ENCODE results near the gene CNTNAP5.

CNTNAP5 gene

DNA sequence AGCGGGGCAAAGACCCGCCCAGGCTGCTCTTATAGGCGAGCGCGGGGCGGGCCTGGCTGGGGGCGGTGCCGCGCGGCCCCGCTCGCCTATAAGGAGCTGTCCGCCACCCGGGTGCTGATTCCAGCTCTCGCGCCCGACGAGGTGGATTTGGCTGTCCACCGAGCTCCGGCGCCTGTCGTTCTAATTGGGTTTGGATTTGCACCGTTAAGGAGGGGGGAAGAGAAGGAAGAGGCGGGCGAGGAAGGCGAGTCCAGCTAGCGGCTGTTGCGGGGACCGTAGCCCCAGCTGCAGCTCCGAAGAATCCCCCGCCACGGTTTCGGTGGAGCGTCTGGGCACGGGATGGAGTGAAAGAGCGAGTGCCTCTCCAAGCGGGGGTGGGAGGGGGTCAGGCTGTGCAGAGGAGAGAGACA lies at the start of gene CNTNAP5:
Gene CNTNAP5 (plus strand): TSS at position 117 of the 410 bp plus-strand sequence. CDS start 364 bp downstream, outside the sequence.
- no peak for FAIRE-seq

DNA sequence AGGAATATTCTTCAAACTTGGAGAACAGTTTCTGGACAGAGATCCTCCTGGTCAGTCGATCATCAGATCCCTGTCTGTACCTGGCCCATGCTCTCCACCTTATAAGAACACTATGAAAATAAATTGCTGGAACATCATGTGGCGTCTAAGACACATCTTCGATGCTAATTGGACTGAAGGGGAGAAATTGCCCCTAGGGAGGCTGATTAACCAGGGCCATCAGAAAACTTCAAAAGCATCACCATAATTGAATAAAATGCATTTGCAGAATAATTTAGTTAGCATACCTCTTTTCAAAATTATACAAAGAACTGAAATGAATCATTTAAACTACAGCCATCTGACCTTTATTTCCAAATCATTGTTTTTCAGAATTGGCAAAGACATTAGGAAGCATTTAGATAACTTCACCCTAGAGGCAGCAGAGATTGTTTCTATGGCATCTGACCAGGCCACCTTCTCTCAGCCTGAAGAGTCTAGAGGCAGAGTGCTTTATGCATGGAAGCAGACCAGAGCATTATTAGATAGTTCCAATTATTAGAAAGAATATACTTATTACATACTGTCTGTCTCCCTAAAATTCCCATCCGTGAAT lies 48.9 kb upstream of the CNTNAP5 start:
- no peak for FAIRE-seq

DNA sequence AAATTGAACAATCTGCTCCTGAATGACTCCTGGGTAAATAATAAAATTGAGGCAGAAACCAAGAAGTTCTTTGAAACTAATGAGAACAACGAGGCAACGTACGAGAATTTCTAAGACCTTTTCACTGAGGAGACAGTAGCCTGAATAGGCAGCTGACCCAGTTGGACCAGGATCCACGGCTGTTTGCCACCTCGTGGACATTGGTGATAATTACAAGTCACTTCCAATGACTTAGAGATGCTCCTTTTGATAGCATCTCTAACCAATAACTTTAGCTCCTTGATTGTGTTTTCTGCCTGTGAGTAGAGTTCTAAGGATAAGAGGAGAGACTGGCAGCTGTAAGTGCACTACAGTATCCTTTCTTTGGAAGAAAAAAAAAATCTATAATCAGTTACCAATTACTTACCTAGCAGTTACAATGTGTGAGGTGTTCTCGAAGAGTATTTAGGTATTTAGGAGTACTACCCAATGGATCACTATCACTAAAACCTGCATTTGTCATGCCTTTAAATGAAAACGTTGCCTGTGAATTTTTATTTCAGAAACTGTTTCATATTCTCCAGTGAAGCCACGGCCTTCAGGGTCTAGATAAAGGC lies 31.3 kb upstream of the CNTNAP5 start:
- FAIRE-seq = no peak

DNA sequence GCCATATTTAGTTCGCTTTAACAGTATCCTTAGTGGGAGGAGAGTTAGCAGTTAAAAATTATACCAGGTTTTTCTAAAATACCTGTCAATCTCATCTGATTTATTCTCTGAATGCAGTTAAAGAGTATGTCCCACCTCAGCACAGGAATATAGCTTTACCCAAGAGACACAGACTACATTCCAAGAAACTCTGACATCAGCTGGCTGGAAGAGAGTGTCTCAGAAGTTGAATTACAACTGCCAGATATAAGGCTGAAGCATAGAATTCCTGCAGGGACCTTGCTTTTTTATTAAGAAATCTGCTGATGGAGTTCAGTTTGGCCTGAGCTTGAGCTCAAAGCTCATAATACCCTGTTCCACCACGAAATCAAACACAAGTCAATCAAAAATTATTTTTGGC lies 25.4 kb upstream of the CNTNAP5 start:
- FAIRE-seq = no peak

DNA sequence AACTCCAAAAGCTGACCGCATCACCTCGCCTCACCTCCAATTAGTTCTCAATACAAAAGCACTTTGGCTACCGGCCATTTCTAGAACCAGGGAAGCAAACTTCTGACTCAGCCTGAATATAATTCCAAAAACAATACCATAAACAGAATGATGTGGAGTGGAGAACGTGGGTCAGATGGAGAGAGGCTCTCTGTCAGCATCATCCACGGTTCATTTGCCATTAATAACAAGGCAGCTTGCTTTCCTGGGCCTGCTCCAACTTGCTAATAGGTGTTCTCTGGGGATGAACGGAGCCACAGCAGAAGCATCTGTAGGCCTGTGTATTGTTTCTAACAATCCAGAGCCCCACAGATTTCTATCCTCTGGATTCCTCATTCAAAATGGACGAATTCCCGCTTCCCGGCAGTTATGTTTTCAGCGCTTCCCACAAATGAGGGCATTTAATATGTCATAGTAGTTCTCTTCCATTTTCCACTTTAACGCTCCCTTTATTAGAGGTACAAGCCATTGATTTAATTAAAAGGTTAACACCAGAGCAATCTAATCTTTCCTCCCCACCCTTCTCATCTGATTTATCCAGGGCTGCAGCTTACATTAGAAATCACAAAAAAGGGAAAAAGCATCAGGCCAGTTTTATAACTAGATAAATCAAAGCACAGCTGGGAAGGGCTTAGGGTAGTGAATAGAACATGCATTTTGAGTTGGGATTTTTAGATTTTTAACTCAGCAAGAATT lies 23.2 kb upstream of the CNTNAP5 start:
- no peak for FAIRE-seq

DNA sequence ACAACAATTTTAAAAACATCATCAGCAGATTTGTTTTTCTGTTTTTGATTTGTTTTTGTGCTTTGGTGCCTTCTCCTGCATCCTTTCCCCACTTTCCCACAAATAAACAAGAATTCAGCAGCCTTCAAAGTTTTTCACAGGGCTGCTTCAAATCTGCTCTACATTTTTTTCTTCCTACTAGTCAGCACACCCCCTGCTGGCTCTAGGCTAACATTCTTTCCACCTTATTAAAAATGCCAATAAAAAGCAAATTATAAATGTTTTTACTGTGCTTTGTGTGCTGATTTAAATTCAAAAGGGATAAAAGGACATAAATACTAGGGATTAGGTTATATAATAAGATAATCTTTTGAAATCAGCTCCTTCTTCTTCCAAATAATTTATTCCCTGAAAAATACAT lies 6.2 kb upstream of the CNTNAP5 start:
- FAIRE-seq = no peak

DNA sequence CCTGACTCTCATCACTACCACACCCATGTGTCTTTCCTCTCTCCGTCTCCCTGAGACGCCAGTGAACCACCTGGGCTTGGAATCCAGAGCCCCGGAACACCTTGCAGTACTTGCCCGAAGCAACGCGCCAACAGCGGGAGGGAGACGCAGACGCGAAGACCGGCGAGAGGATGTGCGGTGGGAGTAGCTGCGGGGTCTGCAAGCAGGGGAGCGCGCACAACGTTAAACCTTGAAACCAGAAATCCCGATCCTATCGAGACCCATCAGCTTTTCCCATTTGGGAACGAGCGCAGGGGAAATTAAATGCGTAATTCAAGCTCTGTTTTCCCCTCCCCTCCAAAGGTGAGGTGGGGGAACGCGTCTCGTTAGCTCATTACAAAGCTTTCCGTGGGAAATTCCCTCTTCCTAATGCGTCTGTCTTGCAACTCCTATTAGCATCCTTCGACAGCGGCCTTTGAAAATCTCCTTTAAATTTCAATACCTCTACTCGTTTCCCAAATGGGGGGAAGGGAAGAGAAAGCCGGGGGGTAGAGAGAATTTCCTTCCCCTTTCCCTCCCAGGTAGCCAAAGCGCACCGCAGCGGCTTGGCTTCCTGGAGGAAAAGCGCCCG lies 421 bp upstream of the CNTNAP5 start:
- no peak for FAIRE-seq

DNA sequence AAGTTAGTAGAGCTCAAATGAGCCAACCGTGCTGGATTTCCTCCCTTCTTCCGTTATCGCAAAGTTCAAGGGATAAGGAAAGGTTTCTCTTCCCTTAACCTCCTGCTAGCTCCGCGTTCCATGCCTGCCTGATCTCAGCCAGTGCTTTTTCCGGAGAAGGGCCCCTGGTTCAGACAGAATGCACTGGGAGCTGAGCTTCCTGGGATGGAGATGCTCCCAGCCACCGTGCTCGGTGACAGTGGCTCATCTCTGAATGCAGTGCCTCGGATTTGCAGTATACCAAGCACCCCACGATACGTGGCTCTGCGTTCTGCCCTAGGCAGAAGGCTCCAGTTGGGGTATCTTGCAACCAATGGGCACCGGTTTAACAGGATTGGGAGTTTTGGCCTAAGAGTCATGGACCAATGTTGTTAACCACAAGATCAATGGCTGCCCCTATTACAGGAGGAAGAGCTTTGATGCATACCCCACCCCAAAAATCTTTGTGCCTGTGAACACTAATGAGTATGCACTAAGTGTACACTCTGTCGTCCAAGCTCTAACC lies 876 bp downstream of the CNTNAP5 start:
- no peak for FAIRE-seq

DNA sequence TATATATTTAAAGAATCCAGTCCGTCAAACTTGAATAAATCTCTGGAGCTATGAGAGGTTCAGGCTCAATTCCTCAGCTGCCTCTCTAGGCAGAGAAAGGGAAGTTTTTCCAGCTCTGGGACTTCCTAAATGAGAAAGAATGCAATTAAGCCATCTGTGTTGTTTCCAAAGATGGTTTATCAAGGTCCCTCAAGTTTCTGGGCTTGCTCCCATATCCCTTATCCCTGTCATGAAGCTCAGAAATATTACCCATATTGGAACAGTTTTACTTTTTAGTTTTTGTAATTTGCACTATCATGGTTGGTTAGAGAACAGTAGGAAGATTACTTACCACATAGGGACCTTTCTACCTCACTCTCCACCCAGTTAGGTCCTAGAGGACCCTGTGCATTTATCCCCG lies 1.4 kb downstream of the CNTNAP5 start:
- no peak for FAIRE-seq

DNA sequence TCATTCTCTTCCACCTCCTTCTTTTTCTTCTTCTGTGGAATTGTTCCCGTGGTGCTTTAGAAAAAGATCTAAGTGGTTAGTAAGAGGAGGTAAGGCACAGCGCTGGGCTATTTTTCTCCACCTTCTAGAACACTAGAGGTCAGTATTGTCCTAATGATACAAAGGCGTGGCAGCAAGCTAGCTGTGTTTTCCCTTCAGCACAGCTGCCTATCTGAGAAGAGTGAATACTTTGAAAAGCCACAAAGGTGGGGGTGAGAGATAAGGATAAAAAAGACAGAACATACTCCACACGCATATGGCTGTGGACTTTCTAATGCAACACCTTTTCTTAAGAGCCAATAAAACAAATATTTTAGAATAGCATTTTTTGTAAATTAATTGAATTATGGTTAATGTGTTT lies 2.1 kb downstream of the CNTNAP5 start:
- no peak for FAIRE-seq

DNA sequence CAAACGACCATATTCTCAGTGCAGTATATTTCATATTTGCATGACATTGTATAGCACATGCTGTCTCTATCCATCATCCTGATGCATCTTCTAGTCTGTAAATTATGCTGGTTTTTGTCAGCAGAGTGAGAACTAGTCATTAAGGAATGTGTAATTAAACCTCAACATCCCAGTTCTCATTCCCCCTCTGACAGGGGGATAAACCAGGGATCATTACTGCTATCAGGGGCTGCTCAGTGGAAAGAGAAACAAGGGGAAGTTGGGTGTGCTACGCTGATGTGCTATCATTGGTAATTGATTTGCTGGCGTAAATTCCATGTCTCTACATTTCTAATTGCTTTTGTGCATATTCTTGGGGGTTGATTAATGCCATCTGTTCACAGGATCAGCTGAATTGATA lies 7.7 kb downstream of the CNTNAP5 start:
- FAIRE-seq = no peak

DNA sequence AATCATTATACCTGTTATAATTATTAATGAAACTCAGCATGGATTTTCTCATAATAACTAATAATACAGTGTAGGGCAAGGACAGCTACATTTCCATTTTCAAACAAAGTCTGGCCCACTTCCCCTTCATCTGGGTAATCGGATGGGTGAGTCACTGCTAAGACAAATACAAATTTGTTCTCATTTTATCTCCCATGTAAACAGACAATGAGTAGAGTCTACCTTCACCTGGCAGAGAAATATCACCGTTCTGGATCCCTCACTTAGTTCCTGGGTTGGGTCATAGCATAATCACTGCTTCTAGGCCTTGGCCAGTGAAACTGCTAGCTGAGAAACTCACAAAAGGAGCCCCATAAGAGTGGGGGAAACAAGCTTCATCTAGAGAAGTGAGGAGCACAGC lies 9.2 kb downstream of the CNTNAP5 start:
- no peak for FAIRE-seq

DNA sequence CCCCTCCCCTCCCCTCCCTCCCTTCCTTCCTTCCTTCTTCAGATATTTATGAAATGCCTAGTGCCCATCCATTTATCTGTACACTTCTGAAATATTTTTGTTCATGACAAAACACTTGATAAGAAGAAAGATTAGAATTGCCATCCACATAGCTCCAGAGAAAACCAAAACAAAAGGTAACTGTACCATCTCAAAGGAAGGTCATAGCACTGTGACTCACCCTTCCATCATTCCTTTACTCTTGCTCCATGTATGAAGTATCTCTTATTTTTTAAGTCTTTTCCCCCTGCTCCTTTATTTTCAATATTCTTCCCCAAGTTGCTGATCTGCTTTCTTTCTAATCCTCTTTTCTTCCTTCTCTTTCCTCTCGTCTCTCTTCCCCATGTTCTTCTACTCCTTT lies 9.9 kb downstream of the CNTNAP5 start:
- FAIRE-seq = no peak

DNA sequence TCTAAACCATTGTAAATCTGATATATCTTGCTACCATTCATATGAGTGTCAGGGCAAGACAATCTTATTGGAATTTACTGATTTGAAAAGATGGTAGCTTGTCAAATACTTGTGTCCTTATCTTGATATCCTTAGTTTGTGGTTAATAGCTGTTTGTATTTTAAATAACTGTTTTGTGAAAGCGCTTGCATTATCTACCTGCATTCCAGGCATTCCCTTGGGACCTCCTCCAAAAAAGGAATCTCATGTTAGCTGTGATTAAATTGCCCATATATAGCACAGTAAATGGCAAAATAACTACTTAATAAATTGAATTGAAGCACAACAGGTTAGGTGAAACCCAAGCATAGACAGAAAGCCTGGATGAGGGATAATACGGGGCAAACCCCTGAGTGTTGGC lies 13.9 kb downstream of the CNTNAP5 start:
- no peak for FAIRE-seq

DNA sequence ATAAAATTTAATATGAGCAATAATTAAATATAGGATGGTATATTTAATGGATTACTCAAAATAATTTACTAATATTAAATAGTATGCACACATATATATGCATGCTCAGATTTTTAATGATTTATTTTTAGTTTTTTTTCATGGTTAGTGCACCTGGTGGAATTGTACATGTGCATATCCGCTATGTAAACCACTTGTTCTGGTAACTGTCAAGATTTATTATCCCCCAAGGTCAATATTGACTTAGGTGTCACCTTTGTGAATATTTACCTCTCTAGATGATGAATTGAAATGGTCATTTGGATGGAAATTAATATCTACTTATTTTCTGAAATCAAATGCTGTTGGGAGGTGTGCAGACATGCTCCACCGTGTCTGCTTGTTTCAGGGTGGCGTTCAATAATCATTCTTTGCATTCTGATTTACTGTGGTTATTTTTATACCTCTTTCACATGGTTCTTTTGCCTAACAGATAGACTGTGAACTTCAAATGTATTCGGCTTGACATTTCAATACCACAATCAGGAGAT lies 14.7 kb downstream of the CNTNAP5 start:
- no peak for FAIRE-seq

DNA sequence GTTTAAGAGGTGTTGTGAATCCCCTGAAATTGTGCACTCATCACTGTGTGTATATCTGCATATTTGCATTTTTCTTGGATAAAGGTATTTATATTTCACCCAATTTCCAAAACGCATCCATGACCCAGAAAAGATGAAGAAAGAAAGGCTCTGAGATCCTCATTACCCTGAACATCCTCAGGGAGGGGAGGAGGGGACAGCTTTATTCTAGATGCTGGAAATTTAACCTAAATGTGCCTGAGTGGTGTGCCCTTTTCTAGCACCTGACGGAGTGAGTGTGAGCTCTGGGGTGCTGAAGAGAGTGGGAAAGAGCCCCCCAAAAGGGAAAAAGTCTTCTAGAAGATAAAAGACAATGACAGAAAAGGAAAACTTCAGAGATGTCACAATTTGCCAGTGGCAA lies 20.8 kb downstream of the CNTNAP5 start:
- no peak for FAIRE-seq

DNA sequence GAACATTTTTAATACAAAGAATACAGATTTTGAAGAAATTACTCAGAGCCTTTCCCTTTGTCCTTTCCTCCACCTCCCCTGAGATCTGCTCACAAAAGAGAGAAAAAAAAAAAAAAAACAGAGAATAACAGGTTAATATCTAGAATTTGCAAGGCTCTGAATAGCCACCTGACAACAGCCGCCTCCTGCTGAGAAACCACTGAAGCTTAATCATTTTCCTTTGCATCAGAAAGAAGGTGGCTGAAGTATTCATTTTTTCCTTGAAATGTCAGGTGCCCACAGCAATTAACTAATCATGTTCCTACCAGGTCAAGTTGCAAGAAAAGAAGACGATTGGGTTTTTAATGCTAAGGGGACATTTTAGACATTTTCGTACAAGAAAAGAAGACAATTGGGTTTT lies 21.2 kb downstream of the CNTNAP5 start:
- FAIRE-seq = no peak

DNA sequence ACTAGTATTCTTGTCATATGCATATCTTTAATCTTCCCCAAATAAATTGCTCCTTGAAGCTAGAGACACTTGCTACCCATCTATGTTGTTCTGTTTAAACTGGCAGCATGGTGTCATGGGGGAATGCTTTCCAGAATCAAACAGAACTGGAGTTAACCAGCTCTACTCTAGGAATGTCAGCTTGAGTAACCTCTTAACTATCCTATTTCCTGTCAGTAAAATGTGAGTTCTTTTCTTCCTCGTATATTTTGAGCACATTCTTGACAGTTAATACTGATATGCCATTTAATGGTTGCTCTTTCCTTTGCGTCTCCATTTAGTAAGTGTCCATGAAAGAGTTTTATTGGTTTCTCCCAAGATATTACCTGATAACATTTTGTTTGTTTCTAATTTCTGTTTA lies 23.0 kb downstream of the CNTNAP5 start:
- no peak for FAIRE-seq

DNA sequence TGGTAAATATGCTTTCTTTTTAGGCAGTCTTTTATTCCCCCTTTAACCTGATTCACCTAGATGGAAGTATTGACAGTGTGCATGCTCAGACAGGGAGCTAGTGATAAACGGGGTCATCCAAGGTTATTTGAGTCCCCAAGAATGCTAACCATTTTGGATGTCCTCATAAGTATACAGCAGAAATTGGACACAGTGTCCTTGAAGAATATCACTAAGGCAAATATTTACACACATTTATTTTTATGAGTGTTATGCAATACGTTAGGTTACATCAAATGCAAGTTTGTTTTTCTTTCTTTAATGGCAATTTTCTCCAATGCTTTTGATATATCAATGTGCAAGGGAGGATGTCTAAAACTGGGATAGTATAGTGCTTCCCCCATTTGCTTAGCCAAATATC lies 23.6 kb downstream of the CNTNAP5 start:
- FAIRE-seq = no peak

DNA sequence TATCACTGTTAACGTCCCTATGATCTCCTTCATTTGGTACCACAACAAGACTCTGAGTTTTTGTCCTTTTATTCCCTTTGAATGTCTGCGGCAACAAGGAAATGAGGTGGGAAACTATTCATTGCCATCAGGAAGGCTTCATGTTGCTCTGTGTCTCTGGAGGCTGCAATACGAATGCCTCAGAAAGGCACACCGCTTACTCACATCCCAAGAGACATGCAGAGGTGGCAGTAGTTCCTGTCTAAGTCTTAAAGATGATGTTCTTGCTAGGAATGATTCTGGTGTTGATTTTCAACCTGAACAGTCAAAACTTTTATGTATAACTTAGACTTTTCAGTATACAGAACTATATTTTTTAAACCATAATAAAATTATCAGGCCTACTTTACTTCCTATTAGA lies 24.0 kb downstream of the CNTNAP5 start:
- FAIRE-seq = no peak

DNA sequence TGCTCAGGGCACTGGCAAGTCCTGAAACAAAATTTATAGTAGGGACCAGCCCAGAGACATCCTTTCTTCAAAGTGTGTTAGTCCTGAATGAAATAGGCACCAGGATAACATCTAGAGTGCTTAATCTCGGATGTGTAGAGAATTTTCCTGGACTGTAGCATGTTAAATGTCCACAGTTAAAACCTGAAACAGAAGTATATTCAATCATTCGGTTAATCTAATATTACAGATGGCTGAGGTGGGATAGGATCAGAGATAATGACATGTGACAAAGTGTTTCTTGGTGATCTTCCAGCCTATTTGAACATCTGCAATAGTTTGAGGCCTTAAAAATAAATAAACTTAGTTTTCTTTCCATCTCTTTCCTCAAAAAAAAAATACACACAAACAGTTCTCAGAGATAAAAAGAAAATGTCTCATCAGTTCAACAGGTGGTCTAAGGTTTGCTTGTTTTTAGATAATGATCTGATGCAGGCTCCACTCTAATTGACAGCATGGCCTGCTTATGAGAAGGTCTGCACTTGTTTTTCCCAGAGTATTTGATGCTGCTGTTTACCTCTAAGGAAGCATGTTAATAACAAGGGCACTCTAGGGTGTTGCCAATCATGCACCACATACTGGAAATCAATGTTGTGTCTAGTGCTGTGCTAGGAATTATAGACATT lies 25.9 kb downstream of the CNTNAP5 start:
- no peak for FAIRE-seq

DNA sequence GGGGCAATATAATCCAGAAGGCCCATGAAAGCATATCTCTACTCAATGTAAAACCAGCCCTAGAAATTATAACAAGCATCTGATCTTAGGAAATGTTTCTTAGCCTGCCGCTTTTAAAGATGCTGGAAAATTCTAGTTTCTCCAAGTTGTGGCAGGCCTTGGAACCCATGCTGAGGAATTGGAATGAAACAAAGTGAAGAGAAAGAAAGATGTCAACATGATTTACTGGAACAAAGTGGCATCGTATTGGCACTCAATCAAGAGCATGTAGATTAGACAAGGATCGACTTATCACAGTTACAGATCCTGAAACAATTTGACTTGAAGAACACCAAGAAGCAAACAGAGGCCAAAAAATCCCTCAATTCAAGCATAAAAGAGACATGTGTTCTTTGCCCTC lies 28.7 kb downstream of the CNTNAP5 start:
- FAIRE-seq = no peak

DNA sequence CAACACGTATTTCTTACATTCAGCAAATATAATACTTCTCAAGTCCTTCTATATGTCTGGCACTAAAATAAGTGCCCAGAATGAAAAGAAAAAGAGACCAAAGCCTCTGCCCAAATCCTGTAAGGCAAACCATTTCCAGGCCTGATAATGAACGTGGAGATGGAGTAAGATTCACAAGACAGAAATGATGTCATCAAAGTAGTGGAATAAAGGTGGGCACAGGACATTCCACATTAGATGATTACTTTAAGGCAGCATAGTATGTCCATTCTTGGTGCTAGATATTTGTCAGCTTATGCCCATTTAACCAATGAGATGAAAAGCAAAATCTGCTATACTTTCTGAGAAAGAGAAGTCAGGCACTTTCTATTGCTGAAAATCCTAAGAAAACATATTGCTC lies 38.5 kb downstream of the CNTNAP5 start:
- no peak for FAIRE-seq
